GM10266 (cell line): Measurements from ENCODE around the gene HMGB2.
A peak's percentile ranks its signal among the peaks of the same experiment; 100 is the strongest.

ENCODE experiments used
- DNase-seq: peaks from one replicate; pipeline ENCODE4 v3.0.0; 2012; ENCODE audit errors: extremely low spot score
- CTCF ChIP-seq: IDR thresholded peaks from 2 replicates; pipeline ENCODE4 v1.5.1; 2012; ENCODE audit warnings: mild to moderate bottlenecking, low read depth; ENCODE audit not compliant: control insufficient read depth, insufficient read depth; ENCODE audit errors: missing control alignments

HMGB2 gene

GRCh38 chr4:173334085-173334890, at the start of gene HMGB2:
Gene HMGB2, minus strand, starts transcription at chr4:173334358. Its CDS starts 709 bp downstream, at chr4:173333649.
- no peak for TF ChIP-seq CTCF
- DNase-seq = peak; percentile 99

- no peak for DNase-seq
- TF ChIP-seq CTCF = no peak
Measured at GRCh38 chr4:173382349-173382748, 48.2 kb upstream of the HMGB2 start.

DNA sequence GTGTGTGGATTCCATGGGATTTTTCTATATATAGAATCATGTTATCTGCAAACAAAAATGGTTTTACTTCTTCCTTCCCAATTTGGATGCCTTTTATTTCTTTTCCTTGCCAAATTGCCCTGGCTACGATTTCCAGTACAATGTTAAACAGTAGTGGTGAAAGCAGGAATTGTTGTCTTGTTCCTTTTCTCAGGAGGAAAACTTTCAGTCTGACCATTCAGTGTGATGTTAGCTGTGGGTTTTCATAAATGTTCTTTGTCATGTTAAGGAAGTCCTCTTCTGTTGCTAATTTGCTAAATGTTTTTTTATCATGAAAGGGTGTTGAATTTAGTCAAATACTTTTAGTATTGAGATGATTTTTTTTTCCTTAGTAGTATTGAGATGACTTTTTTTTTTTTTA, 47.5 kb upstream of the HMGB2 start:
- no peak for TF ChIP-seq CTCF
- DNase-seq = no peak

GRCh38 chr4:173380987-173381386, 46.8 kb upstream of the HMGB2 start:
- TF ChIP-seq CTCF = no peak
- no peak for DNase-seq

GRCh38 chr4:173379929-173380328, 45.8 kb upstream of the HMGB2 start:
- no peak for DNase-seq
- no peak for TF ChIP-seq CTCF

DNA sequence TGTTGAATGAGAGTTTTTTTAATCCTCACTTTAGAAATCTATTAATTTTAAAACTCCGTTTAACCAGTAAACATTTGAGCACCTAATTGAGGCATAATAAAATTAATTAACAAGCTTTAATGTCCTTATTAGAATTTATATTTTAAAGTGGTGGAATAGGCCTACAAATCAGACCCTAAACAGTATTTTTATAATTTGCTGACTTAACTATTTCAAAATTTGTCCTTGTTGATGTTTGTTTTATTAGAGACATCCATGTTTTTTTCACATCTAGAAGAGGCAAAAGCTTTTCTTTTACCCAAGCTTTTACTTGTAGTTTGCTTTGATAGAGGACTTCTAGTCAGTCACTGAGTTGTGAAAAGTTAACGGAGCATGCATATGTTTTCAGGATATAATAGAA, 40.4 kb upstream of the HMGB2 start:
- no peak for TF ChIP-seq CTCF
- no peak for DNase-seq
